Keratinocyte (primary cell): Measurements from ENCODE around the gene TBKBP1.

Experiments
- CTCF ChIP-seq, 3 experiments: IDR thresholded peaks in 1 of 3; conservative IDR thresholded peaks in 1 of 3; optimal IDR thresholded peaks in 1 of 3; 2 replicates in 2 of 3; 3 replicates in 1 of 3; pipeline versions ENCODE3 to v1.5.1; 2011; ENCODE audit warnings: low read length in 3 of 3, mild to moderate bottlenecking in 3 of 3, moderate library complexity in 2 of 3, control low read depth in 1 of 3, inconsistent platforms in 1 of 3; ENCODE audit not compliant: insufficient read depth in 2 of 3; ENCODE audit errors: extremely low read depth in 1 of 3
- EZH2 ChIP-seq: IDR thresholded peaks from one replicate; pipeline ENCODE4 v1.6.1; 2012; ENCODE audit warnings: inconsistent platforms, mild to moderate bottlenecking, low read length, moderate library complexity

GRCh38 chr17:47721725-47722124 is 27.8 kb downstream of the TBKBP1 start:
- TF ChIP-seq CTCF (optimal IDR thresholded peaks at IDR 0.05 in 1 of 3, IDR thresholded peaks at IDR 0.05 in 1 of 3, conservative IDR thresholded peaks at IDR 0.05 in 1 of 3; ENCODE audit: extremely low read depth in 1 of 3, insufficient read depth in 2 of 3, low read length in 3 of 3): no peak
- peak; percentile 53 for TF ChIP-seq EZH2
